Measurements from ENCODE around the gene IGF2BP3. TPM values are rescaled to one million over a fixed set of nuclear protein-coding genes. Genes with fewer than 3 reads are reported as not detected.

IGF2BP3 gene
- total and polyA plus RNA-seq, 4 donors: 0.18 to 60.2 (median 1.5) TPM

DNA sequence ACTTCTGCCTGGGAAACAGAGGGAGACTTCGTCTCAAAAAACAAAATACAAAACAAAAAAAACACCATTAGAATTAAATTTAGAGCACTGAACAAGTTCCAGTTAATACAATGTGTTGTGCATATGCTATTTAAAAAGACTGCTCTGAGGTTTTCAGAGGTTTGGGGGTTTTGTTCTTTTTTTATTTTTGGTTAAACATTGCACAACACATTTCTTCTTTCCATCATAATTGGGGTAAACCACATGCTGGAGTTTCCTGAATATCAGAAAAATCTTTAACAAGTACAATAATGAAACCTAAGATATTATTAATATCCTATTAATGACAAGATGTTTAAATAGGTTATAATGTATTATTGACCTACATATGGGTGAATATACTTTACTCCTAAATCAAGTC lies 26.3 kb downstream of the IGF2BP3 start:
- no peaks in the 10 kb centered on the region for H3K27me3 ChIP-seq (ENCODE audit: control insufficient read depth in 3 of 3, insufficient read depth in 3 of 3, low read length in 2 of 3)
- no peak for ATAC-seq (ENCODE audit: insufficient read depth, low FRiP score)
- no peak overlapping the region for H3K4me3 ChIP-seq
- peaks cover 0 to 3% (median 0%) of the 10 kb centered on the region in 4 donors for H3K36me3 ChIP-seq (ENCODE audit: control insufficient read depth in 4 of 4, insufficient read depth in 4 of 4, low read length in 4 of 4)
- H3K9ac ChIP-seq (ENCODE audit: insufficient read depth in 1 of 2, low read length in 2 of 2): no peak overlapping the region
- no peak for DNase-seq
- no peak overlapping the region for H3K27ac ChIP-seq (ENCODE audit: low read depth in 1 of 2, low read length in 1 of 2)
- no peaks in the 10 kb centered on the region for H3K4me1 ChIP-seq (ENCODE audit: control insufficient read depth in 5 of 5, insufficient read depth in 5 of 5, low read length in 5 of 5)
- TF ChIP-seq, protein P1, sequence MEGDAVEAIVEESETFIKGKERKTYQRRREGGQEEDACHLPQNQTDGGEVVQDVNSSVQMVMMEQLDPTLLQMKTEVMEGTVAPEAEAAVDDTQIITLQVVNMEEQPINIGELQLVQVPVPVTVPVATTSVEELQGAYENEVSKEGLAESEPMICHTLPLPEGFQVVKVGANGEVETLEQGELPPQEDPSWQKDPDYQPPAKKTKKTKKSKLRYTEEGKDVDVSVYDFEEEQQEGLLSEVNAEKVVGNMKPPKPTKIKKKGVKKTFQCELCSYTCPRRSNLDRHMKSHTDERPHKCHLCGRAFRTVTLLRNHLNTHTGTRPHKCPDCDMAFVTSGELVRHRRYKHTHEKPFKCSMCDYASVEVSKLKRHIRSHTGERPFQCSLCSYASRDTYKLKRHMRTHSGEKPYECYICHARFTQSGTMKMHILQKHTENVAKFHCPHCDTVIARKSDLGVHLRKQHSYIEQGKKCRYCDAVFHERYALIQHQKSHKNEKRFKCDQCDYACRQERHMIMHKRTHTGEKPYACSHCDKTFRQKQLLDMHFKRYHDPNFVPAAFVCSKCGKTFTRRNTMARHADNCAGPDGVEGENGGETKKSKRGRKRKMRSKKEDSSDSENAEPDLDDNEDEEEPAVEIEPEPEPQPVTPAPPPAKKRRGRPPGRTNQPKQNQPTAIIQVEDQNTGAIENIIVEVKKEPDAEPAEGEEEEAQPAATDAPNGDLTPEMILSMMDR (IDR thresholded peaks at IDR 0.05; ENCODE audit: control extremely low read depth, extremely low read depth): no peak
- WGBS, 2 donors: 56 to 73% methylated on average over 1 of the region's 1 CpG
- H3K9me3 ChIP-seq (ENCODE audit: control insufficient read depth in 4 of 4, insufficient read depth in 3 of 4, low read length in 3 of 4): no peaks in the 10 kb centered on the region

DNA sequence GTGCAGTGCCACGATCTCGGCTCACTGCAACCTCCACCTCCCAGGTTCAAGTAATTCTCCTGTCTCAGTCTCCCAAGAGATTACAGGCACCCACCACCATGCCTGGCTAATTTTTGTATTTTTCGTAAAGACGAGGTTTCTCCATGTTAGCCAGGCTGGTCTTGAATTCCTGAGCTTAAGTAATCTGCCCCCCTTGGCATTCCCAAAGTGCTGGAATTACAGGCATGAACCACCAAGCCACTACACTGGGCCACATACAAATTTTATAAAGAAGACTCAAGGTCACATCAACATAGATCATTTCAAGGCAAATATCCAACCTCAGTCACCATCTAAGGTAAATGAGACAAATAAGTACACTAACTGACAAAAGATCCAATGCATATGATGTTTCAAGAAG lies 32.1 kb downstream of the IGF2BP3 start:
- no peaks in the 10 kb centered on the region for H3K9me3 ChIP-seq (ENCODE audit: control insufficient read depth in 4 of 4, insufficient read depth in 3 of 4, low read length in 3 of 4)
- H3K9ac ChIP-seq (ENCODE audit: insufficient read depth in 1 of 2, low read length in 2 of 2): no peak overlapping the region
- DNase-seq (no peak), ATAC-seq (ENCODE audit: insufficient read depth, low FRiP score) (no peak)
- no peaks in the 10 kb centered on the region for H3K4me1 ChIP-seq (ENCODE audit: control insufficient read depth in 5 of 5, insufficient read depth in 5 of 5, low read length in 5 of 5)
- peaks cover 0 to 3% (median 0%) of the 10 kb centered on the region in 4 donors for H3K36me3 ChIP-seq (ENCODE audit: control insufficient read depth in 4 of 4, insufficient read depth in 4 of 4, low read length in 4 of 4)
- H3K27ac ChIP-seq (ENCODE audit: low read depth in 1 of 2, low read length in 1 of 2): no peak overlapping the region
- no peaks in the 10 kb centered on the region for H3K27me3 ChIP-seq (ENCODE audit: control insufficient read depth in 3 of 3, insufficient read depth in 3 of 3, low read length in 2 of 3)
- TF ChIP-seq, protein P1 (IDR thresholded peaks at IDR 0.05; ENCODE audit: control extremely low read depth, extremely low read depth): no peak
- 91 to 98% methylated on average over 4 of the region's 4 CpGs for WGBS, 2 donors
- H3K4me3 ChIP-seq: no peak overlapping the region

DNA sequence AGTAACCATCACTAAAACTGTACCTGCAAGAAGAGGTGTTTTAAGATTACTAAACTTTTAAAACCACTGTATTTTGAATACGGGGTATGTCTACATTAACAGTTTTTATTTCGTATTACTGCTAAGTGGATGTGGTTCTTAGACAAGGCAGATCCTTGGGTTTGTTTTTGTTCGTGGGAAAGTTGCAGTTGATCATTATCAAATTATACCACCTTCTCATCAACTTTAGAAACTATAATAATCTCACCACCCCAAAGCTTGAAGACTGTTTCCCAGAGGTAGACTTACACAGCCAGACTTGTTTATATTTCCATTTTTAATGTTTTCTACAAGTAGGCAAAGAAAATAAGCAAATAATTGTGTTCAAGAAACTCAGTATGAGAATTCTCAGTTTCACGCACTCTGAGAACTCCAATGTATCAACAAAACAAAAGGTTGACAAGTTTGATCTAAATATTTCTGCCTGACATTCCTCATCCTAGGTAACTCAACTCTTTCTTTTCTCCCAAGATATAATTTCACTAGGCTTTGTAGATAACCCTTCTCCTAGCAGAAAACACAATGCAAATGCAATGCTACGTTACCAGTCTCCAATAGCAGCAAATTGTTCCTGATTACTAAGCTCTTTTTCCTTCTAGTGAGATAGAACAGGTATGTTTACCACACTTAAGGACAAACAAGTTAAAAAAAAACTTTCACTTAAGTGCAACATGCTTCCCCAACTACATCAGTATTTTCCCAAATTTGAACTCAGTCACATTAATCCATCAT lies 36.0 kb downstream of the IGF2BP3 start:
- TF ChIP-seq, protein P1 (IDR thresholded peaks at IDR 0.05; ENCODE audit: control extremely low read depth, extremely low read depth): no peak
- H3K4me3 ChIP-seq: no peak overlapping the region
- no peak overlapping the region for H3K9ac ChIP-seq (ENCODE audit: insufficient read depth in 1 of 2, low read length in 2 of 2)
- no peak overlapping the region for H3K27ac ChIP-seq (ENCODE audit: low read depth in 1 of 2, low read length in 1 of 2)
- 88 to 90% methylated on average over 5 of the region's 5 CpGs for WGBS, 2 donors
- ATAC-seq (ENCODE audit: insufficient read depth, low FRiP score): no peak
- no peaks in the 10 kb centered on the region for H3K27me3 ChIP-seq (ENCODE audit: control insufficient read depth in 3 of 3, insufficient read depth in 3 of 3, low read length in 2 of 3)
- no peak for DNase-seq
- no peaks in the 10 kb centered on the region for H3K9me3 ChIP-seq (ENCODE audit: control insufficient read depth in 4 of 4, insufficient read depth in 3 of 4, low read length in 3 of 4)
- H3K4me1 ChIP-seq (ENCODE audit: control insufficient read depth in 5 of 5, insufficient read depth in 5 of 5, low read length in 5 of 5): peaks cover 0 to 17% (median 0%) of the 10 kb centered on the region in 5 donors
- no peaks in the 10 kb centered on the region for H3K36me3 ChIP-seq (ENCODE audit: control insufficient read depth in 4 of 4, insufficient read depth in 4 of 4, low read length in 4 of 4)

All from lung (tissue), 12 donors.